Mammary epithelial cell (primary cell): ENCODE results near the gene MYMX.

ENCODE experiments used
- EZH2 ChIP-seq: IDR thresholded peaks from 2 replicates; pipeline ENCODE4 v1.6.1; 2012; ENCODE audit warnings: low read length, inconsistent platforms, borderline replicate concordance
- TF ChIP-seq, protein P1 (sequence below), 2 donors: IDR thresholded peaks in 1 of 2; conservative IDR thresholded peaks in 1 of 2; 2 replicates each; pipeline ENCODE4 v1.5.1; 2011 to 2012; ENCODE audit warnings: inconsistent platforms in 2 of 2, low read length in 2 of 2, mild to moderate bottlenecking in 2 of 2, control low read depth in 1 of 2, low read depth in 1 of 2; ENCODE audit not compliant: insufficient read depth in 1 of 2; ENCODE audit errors: extremely low read depth in 1 of 2

GRCh38 chr6:44228031-44228430, 11.3 kb downstream of the MYMX start:
- TF ChIP-seq, protein P1, sequence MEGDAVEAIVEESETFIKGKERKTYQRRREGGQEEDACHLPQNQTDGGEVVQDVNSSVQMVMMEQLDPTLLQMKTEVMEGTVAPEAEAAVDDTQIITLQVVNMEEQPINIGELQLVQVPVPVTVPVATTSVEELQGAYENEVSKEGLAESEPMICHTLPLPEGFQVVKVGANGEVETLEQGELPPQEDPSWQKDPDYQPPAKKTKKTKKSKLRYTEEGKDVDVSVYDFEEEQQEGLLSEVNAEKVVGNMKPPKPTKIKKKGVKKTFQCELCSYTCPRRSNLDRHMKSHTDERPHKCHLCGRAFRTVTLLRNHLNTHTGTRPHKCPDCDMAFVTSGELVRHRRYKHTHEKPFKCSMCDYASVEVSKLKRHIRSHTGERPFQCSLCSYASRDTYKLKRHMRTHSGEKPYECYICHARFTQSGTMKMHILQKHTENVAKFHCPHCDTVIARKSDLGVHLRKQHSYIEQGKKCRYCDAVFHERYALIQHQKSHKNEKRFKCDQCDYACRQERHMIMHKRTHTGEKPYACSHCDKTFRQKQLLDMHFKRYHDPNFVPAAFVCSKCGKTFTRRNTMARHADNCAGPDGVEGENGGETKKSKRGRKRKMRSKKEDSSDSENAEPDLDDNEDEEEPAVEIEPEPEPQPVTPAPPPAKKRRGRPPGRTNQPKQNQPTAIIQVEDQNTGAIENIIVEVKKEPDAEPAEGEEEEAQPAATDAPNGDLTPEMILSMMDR (conservative IDR thresholded peaks at IDR 0.05 in 1 of 2, IDR thresholded peaks at IDR 0.05 in 1 of 2; ENCODE audit: extremely low read depth in 1 of 2, insufficient read depth in 1 of 2, low read depth in 1 of 2, low read length in 2 of 2) = no peak
- TF ChIP-seq EZH2 = no peak
